HepG2 (cell line): ENCODE data around the gene FAM149A. TPM values are rescaled to one million over a fixed set of nuclear protein-coding genes. Genes with fewer than 3 reads are reported as not detected.

Experiments used
- ATAC-seq: fragments of 200-7000 bp; cut with Tn5 transposase; 3 replicates; pipeline ENCODE4 v1.9.1; 2020; ENCODE audit warnings: mild to moderate bottlenecking, moderate library complexity
- BruUV-seq: library from RNA; stranded (reverse); fragments of 400-500 nt; replicated peaks from 2 replicates; lab custom pipeline; 2021; lab: Mats Ljungman, UMichigan
- CTCF ChIA-PET: fragments of 300-600 bp; formaldehyde crosslinking; extraction: SDS; loops from one replicate; lab custom pipeline; 2021; ENCODE audit warnings: low total read pairs, inconsistent platforms, low intra/inter-chr PET ratio; lab: Yijun Ruan, JAX
- POLR2A ChIA-PET: fragments of 350-600 bp; sonication (Branson Sonifier 250); formaldehyde crosslinking; loops from one replicate; lab custom pipeline; 2020; ENCODE audit warnings: antibody characterized with exemption, inconsistent platforms; lab: Yijun Ruan, JAX
- DNase-seq: peaks from one replicate; pipeline ENCODE4 v3.0.0-alpha.2; 2015; ENCODE audit warnings: low spot score
- FAIRE-seq: peaks from 3 replicates; lab custom pipeline; 2011; peaks lifted over from hg19 to GRCh38; lab: Jason Lieb, UNC
- H2AFZ ChIP-seq: one replicate; pipeline ENCODE4 v1.6.1; 2011; ENCODE audit warnings: low read length, inconsistent platforms
- H3K27ac ChIP-seq: fragments of 300-600 bp; 3 replicates; pipeline ENCODE4 v1.8.0; 2011; ENCODE audit warnings: mixed run types, mild to moderate bottlenecking, mixed read lengths, low read length, inconsistent platforms; ENCODE audit not compliant: insufficient read depth; ENCODE audit errors: extremely low read length
- H3K27me3 ChIP-seq, 2 experiments: fragments of 200-600 bp in 1 of 2; 2 replicates in 1 of 2; 3 replicates in 1 of 2; pipeline versions ENCODE4 v1.6.0 to v1.8.0; 2011; ENCODE audit warnings: low read length in 2 of 2, mild to moderate bottlenecking in 2 of 2, moderate library complexity in 2 of 2, inconsistent platforms in 1 of 2; ENCODE audit not compliant: insufficient read depth in 2 of 2, control insufficient read depth in 1 of 2
- H3K36me3 ChIP-seq, 2 experiments: fragments of 200-600 bp in 1 of 2; replicated peaks in 1 of 2; 2 replicates in 1 of 2; 3 replicates in 1 of 2; pipeline versions ENCODE4 v1.5.1 to v1.8.0; 2011; ENCODE audit warnings: low read length in 2 of 2, inconsistent platforms in 1 of 2; ENCODE audit not compliant: insufficient read depth in 2 of 2, control insufficient read depth in 1 of 2
- H3K4me1 ChIP-seq: 2 replicates; pipeline ENCODE4 v1.5.1; 2012; ENCODE audit warnings: low read length, inconsistent platforms; ENCODE audit not compliant: insufficient read depth
- H3K4me2 ChIP-seq: 2 replicates; pipeline ENCODE4 v1.6.0; 2011; ENCODE audit warnings: low read depth, low read length, inconsistent platforms
- H3K4me3 ChIP-seq, 3 experiments: fragments of 200-600 bp in 1 of 3; sonication (generic), shearing (Covaris generic) in 1 of 3; replicated peaks in 1 of 3; 2 replicates each; pipeline ENCODE4 v1.5.1; 2011 to 2016; ENCODE audit warnings: low read length in 3 of 3, inconsistent platforms in 2 of 3, low read depth in 2 of 3, mild to moderate bottlenecking in 2 of 3, control low read depth in 1 of 3, mixed read lengths in 1 of 3; ENCODE audit not compliant: insufficient read depth in 1 of 3
- H3K79me2 ChIP-seq: one replicate; pipeline ENCODE4 v1.6.1; 2011; ENCODE audit warnings: low read length, inconsistent platforms; ENCODE audit not compliant: insufficient read depth
- H3K9ac ChIP-seq: 2 replicates; pipeline ENCODE4 v1.6.0; 2011; ENCODE audit warnings: mild to moderate bottlenecking, low read depth, low read length, inconsistent platforms; ENCODE audit not compliant: insufficient read depth
- H3K9me3 ChIP-seq: 2 replicates; pipeline ENCODE4 v1.5.1; 2012; ENCODE audit warnings: mild to moderate bottlenecking, low read length
- H4K20me1 ChIP-seq: 2 replicates; pipeline ENCODE4 v1.6.0; 2011; ENCODE audit warnings: inconsistent platforms, mild to moderate bottlenecking, low read length, moderate library complexity; ENCODE audit not compliant: insufficient read depth
- BHLHE40 ChIP-seq: IDR thresholded peaks from 2 replicates; pipeline ENCODE4 v1.6.1; 2011; ENCODE audit warnings: low read length, improper control_type of control experiment
- CREM ChIP-seq, 2 experiments: sonication (generic) in 1 of 2; formaldehyde crosslinking in 1 of 2; IDR thresholded peaks; 2 replicates each; pipeline versions ENCODE4 v1.4.0 to v1.6.1; 2016 to 2020; ENCODE audit warnings: antibody characterized with exemption in 1 of 2, mild to moderate bottlenecking in 1 of 2, missing genetic modification reagents in 1 of 2
- SMAD3 ChIP-seq: sonication (generic); formaldehyde crosslinking; IDR thresholded peaks from 2 replicates; pipeline ENCODE4 v1.4.0; 2020; ENCODE audit warnings: missing genetic modification reagents
- ZNF441 ChIP-seq: sonication (generic); formaldehyde crosslinking; IDR thresholded peaks from 2 replicates; pipeline ENCODE4 v1.7.0; 2021; ENCODE audit warnings: missing genetic modification reagents, borderline replicate concordance
- WGBS: methylation state at CpG from one replicate; pipeline ENCODE4 v1.1.6; 2017; ENCODE audit warnings: low lambda C conversion rate; 5-methylcytosine and 5-hydroxymethylcytosine counted together
- in situ Hi-C: cut with HindIII; loops from 2 replicates; pipeline ENCODE4 v1.10.0; 2017; ENCODE audit warnings: low pct_unique_long_range_greater_than_20kb; ENCODE audit not compliant: extremely low pct_ligation_motif_present
- intact Hi-C: fragments of 100-400 bp; cut with micrococcal nuclease; formaldehyde crosslinking; loops from one replicate; pipeline ENCODE4 v1.10.0; 2022; ENCODE audit not compliant: unreplicated experiment
- polyA plus RNA-seq, 8 experiments: library from polyadenylated mRNA; depleted of rRNA in 3 of 8; stranded (reverse) in 7 of 8; unstranded in 1 of 8; fragments of >200 nt; fragmentation: Illumina TruSeq in 4 of 8; extraction: Trizol in 4 of 8; gene quantifications; 2 replicates each; pipeline versions ENCODE4 v1.2.1 to v1.2.3, GENCODE V29; 2011 to 2016; ENCODE audit warnings: low read depth in 4 of 8, missing spikeins in 1 of 8, mixed read lengths in 1 of 8; ENCODE audit not compliant: insufficient read depth in 1 of 8
- total RNA-seq, 5 experiments: library from RNA; depleted of rRNA; stranded (reverse); fragments of >200 nt; fragmentation: Illumina TruSeq; extraction: Trizol; gene quantifications; 2 replicates each; pipeline ENCODE4 v1.2.3, GENCODE V29; 2016; ENCODE audit warnings: low read depth in 1 of 5
- TF ChIP-seq, protein P1 (sequence below): sonication (generic); formaldehyde crosslinking; conservative IDR thresholded peaks from 2 replicates; pipeline ENCODE4 v1.8.0; 2022; ENCODE audit warnings: missing genetic modification reagents
- TF ChIP-seq, protein P2 (sequence below): sonication (generic); formaldehyde crosslinking; IDR thresholded peaks from 2 replicates; pipeline ENCODE4 v1.5.0; 2020; ENCODE audit warnings: missing genetic modification reagents
- TF ChIP-seq, protein P3 (sequence below): IDR thresholded peaks from 2 replicates; pipeline ENCODE4 v1.6.1; 2016; ENCODE audit warnings: mild to moderate bottlenecking, missing biosample characterization, missing genetic modification reagents
- TF ChIP-seq, protein P4 (sequence below): sonication (generic); formaldehyde crosslinking; IDR thresholded peaks from 2 replicates; pipeline ENCODE4 v1.5.0; 2020; ENCODE audit warnings: mild to moderate bottlenecking, missing genetic modification reagents, borderline replicate concordance
- TF ChIP-seq, protein P5 (sequence below): sonication (generic); IDR thresholded peaks from 2 replicates; pipeline ENCODE4 v1.6.1; 2016; ENCODE audit warnings: low read depth, borderline replicate concordance

Gene FAM149A
- total and polyA plus RNA-seq, 2 of the 13 experiments (the other 11 are each of a cell fraction or from before 2014, with no cell fraction given) = not detected

DNA sequence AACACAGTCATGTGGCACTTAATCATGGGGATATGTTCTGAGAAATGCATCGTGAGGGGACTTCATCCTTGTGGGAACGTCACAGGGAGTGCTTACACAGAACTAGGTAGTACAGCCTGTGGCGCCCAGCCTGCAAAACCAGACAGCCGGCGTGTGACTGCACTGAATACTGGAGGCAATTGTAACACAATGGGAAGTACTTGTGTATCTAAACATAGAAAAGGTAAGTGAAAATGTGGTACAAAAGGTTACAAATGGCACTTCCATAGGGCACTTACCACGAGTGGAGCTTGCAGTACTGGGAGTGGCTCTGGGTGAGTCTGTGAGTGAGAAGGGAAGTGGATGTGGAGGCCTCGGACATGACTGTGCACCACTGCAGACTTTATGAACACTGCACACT, 30.3 kb upstream of the FAM149A start:
- Histone ChIP-seq H3K4me2 (no peak overlapping the region), H4K20me1 (no peaks in the 10 kb centered on the region), H3K4me3 (no peak overlapping the region), H3K9ac (no peak overlapping the region), H3K27ac (no peak overlapping the region), H3K9me3 (no peaks in the 10 kb centered on the region), H3K36me3 (no peaks in the 10 kb centered on the region)
- 44% methylated on average over 7 of the region's 7 CpGs for WGBS
- CTCF ChIA-PET = no interaction called here
- no TSS peak for BruUV-seq
- no peak for DNase-seq
- FAIRE-seq = no peak
- TF ChIP-seq BHLHE40 (no peak), ZNF441 (CRISPR knock-in tag) (no peak), CREM (IDR thresholded peaks at IDR 0.05) (no peak), CREM (CRISPR knock-in tag; IDR thresholded peaks at IDR 0.05) (no peak), SMAD3 (CRISPR knock-in tag) (no peak)
- TF ChIP-seq, protein P1, sequence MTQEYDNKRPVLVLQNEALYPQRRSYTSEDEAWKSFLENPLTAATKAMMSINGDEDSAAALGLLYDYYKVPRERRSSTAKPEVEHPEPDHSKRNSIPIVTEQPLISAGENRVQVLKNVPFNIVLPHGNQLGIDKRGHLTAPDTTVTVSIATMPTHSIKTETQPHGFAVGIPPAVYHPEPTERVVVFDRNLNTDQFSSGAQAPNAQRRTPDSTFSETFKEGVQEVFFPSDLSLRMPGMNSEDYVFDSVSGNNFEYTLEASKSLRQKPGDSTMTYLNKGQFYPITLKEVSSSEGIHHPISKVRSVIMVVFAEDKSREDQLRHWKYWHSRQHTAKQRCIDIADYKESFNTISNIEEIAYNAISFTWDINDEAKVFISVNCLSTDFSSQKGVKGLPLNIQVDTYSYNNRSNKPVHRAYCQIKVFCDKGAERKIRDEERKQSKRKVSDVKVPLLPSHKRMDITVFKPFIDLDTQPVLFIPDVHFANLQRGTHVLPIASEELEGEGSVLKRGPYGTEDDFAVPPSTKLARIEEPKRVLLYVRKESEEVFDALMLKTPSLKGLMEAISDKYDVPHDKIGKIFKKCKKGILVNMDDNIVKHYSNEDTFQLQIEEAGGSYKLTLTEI = no peak
- TF ChIP-seq, protein P2, sequence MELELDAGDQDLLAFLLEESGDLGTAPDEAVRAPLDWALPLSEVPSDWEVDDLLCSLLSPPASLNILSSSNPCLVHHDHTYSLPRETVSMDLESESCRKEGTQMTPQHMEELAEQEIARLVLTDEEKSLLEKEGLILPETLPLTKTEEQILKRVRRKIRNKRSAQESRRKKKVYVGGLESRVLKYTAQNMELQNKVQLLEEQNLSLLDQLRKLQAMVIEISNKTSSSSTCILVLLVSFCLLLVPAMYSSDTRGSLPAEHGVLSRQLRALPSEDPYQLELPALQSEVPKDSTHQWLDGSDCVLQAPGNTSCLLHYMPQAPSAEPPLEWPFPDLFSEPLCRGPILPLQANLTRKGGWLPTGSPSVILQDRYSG (CRISPR knock-in tag) = no peak
- TF ChIP-seq, protein P3, sequence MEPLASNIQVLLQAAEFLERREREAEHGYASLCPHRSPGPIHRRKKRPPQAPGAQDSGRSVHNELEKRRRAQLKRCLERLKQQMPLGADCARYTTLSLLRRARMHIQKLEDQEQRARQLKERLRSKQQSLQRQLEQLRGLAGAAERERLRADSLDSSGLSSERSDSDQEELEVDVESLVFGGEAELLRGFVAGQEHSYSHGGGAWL = no peak
- TF ChIP-seq, protein P4, sequence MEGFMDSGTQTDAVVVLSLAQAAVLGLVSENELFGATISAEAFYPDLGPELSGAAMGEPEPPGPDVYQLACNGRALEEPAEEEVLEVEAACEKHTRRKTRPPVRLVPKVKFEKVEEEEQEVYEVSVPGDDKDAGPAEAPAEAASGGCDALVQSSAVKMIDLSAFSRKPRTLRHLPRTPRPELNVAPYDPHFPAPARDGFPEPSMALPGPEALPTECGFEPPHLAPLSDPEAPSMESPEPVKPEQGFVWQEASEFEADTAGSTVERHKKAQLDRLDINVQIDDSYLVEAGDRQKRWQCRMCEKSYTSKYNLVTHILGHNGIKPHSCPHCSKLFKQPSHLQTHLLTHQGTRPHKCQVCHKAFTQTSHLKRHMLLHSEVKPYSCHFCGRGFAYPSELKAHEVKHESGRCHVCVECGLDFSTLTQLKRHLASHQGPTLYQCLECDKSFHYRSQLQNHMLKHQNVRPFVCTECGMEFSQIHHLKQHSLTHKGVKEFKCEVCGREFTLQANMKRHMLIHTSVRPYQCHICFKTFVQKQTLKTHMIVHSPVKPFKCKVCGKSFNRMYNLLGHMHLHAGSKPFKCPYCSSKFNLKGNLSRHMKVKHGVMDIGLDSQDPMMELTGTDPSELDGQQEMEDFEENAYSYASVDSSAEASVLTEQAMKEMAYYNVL = no peak
- TF ChIP-seq, protein P5, sequence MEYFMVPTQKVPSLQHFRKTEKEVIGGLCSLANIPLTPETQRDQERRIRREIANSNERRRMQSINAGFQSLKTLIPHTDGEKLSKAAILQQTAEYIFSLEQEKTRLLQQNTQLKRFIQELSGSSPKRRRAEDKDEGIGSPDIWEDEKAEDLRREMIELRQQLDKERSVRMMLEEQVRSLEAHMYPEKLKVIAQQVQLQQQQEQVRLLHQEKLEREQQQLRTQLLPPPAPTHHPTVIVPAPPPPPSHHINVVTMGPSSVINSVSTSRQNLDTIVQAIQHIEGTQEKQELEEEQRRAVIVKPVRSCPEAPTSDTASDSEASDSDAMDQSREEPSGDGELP = no peak
- TF ChIP-seq, all 625 proteins: peak for 0
- in situ Hi-C loops (no loop called here), intact Hi-C loops (no loop called here)
- H3K4me1 ChIP-seq = peaks cover 10% of the 10 kb centered on the region
- POLR2A ChIA-PET = no interaction called here
- H3K27me3 ChIP-seq = peaks cover 0 to 9% of the 10 kb centered on the region in 2 experiments; a peak in 3 of 5 replicates
- ATAC-seq = no peak
- H2AFZ ChIP-seq = no peak overlapping the region
- H3K79me2 ChIP-seq = no peaks in the 10 kb centered on the region
